CD4-positive, alpha-beta T cell treated with Interleukin-1 beta for 1 hour (primary cell): Measurements from ENCODE around the gene MEGF8.

Experiments used
- DNase-seq, 2 donors: peaks; one replicate each; pipeline ENCODE4 v3.0.0-alpha.2; 2020 to 2022

The MEGF8 gene

DNA sequence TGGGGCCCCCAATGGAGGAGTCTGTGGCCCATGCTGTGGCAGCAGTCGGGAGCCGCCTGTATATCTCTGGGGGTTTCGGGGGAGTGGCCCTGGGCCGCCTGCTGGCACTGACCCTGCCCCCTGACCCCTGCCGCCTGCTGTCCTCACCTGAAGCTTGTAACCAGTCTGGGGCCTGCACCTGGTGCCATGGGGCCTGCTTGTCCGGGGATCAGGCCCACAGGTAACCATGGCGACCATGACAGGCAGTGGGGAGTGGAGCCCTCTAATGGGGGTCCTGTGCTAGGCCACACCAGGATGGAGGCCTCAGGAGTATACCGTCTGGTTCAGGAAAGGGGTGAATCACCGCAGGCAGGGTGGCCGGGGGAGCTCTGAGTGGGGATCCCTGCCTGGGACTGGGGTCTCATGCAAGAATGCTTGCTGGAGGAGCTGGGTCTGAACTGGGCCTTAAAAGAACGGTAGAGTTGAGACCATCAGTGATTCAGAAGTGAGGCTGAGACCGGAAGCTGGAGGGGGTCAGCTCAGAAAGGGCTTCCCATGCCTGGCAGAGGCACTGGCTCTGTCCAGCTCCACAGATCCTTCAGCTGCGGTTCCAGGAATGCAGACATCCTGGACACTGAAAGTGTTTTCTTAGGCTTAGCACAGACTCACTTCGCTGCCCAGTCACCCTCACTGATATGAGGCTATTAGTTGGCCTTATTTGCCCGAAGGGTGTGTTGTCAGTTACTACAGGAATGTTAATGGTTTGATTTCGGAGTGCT, 35.5 kb downstream of the MEGF8 start:
- no peak for DNase-seq

DNA sequence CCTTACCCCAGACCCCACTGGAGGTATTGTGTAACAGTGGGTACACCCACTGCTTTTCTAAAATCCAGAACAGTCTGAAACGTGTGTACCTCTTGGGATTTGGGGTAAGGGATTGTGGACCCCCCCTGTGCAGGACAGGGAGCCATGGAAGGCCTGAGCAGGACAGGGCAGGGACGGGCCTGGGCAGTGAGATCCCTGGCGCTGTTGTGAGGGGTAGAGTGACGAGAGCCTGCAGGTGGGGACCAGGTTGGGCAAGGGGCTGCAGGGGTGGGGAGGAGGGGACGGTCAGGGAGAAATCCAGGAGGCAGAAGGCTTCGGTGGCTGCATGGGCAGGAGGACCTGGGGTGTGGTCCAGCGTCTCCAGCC, 36.1 kb downstream of the MEGF8 start:
- DNase-seq = no peak

DNA sequence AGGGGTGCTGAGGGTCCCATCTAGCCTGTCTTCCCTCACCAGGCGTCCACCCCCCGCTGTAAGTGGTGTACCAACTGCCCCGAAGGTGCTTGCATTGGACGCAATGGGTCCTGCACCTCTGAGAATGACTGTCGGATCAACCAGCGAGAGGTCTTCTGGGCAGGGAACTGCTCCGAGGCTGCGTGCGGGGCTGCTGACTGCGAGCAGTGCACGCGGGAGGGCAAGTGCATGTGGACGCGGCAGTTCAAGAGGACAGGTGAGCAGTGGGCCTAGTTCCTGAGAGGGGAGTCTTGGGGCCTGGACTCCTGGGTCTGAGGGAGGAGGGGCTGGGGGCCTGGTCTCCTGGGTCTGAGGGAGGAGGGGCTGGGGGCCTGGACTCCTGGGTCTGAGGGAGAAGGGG, 36.9 kb downstream of the MEGF8 start:
- DNase-seq = no peak

DNA sequence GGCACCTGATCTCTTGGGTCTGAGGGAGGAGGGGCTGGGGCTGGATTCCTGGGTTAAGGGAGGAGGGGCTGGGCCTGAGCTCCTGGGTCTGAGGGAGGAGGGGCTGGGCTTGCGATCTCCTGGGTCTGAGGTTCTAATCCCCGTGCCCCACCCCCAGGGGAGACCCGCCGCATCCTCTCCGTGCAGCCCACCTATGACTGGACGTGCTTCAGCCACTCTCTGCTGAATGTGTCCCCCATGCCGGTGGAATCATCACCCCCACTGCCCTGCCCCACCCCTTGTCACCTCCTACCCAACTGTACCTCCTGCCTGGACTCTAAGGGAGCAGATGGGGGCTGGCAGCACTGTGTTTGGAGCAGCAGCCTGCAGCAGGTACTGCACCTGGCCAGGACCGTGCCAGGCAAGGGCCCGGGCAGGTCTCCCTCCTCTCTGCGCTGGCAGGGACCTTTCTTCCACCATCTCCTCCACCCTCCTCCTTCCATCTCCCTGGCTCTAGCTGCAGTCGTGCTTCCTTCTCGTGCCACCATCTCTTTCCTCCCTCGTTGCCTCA, 37.5 kb downstream of the MEGF8 start:
- DNase-seq = no peak

DNA sequence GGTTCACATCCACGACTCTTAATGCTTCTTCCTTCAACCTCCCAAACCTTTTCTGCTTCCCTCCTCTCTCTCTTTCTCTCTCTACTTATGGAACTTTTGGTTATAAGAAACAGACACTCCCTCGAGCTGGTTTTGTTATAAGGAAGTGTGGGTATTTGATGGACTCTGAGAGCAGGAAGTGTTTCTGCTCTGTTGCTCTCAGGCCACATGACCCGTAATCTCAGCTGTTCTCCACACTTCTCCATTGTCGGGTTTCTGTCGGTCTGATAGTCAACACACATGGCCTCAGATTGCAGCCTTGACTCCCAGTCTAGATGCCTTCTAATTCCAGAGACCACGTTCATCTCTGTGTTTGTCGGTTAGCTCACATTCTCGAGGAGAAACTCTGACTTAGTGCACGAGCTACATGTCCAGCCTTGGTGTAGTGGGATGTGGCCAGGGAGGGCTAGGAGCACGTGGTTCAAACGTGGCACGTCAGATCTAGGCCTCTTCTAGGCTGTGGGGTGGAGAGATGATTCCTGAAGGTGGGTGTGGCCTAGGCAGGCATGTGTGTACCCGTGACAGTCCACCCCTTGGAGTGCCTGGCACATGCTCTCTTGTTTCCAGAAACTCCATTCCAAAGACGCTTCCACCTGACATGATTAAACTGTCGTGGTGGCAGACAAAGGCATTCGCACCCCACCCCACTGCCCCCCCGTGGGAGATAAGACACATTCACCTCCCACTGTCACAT, 38.3 kb downstream of the MEGF8 start:
- DNase-seq = peak in 1 of 2 donors; percentile 27

DNA sequence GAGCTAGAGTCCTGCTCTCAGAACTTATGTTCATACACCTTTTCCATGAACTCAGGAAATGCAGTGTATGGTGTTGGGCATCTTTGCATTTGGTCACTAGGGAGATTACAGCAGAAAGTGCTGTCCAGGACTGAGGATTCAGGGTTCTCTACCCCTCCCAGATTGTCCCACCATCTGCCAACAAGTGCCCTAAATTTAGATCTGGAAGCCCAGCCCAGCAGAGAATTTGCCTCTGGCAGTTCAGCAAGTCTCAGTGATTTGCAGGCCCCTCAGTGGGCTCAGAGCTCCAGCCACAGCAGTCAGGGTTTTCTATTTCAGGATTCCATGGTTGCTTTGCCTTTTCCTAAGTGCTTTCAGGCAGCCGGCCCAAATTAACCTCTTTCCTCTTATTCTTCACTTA, 41.2 kb downstream of the MEGF8 start:
- no peak for DNase-seq

DNA sequence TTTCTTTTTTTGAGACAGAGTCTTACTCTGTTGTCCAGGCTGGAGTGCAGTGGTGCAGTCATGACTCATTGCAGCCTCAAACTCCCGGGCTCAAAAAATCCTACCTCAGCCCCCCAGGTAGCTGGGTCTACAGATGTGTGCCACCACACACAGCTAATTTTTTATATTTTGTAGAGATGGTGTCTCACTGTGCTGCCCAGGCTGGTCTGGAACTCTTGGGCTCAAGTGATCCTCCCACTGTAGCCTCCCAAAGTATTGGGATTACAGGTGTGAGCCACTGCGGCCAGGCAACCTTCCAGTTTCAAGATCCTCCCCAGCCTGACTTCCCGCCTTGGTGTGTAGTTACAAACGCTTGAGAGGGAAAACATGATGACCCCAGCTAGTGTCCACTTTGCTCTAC, 42.5 kb downstream of the MEGF8 start:
- no peak for DNase-seq

DNA sequence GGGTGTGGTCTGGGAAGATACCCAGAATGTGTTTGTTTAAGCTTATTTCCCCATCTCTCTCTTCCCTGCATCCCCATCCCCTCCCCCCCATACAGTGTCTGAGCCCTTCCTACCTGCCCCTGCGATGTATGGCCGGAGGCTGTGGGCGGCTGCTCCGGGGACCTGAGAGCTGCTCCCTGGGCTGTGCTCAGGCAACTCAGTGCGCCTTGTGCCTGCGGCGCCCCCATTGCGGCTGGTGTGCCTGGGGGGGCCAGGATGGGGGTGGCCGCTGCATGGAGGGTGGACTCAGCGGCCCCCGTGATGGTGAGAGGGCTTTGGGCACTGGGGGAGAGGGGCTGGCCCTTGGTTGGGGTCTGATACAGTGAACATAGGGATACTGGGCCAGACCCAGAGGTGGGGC, 42.9 kb downstream of the MEGF8 start:
- DNase-seq = no peak

DNA sequence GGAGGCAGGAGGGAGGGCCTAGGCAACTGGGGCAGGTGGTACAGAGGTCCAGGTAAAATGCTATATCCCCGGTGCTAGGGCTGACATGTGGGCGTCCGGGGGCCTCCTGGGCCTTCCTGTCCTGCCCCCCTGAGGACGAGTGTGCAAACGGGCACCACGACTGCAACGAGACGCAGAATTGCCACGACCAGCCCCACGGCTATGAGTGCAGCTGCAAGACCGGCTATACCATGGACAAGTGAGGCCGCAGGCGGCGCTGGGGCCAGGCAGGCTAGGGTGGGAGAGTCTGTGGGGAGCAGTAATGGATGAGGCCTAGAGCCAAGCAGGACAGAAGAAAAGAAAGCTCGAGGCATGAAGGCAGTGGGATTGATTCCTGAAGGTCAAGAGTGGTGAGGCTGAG, 43.3 kb downstream of the MEGF8 start:
- no peak for DNase-seq

DNA sequence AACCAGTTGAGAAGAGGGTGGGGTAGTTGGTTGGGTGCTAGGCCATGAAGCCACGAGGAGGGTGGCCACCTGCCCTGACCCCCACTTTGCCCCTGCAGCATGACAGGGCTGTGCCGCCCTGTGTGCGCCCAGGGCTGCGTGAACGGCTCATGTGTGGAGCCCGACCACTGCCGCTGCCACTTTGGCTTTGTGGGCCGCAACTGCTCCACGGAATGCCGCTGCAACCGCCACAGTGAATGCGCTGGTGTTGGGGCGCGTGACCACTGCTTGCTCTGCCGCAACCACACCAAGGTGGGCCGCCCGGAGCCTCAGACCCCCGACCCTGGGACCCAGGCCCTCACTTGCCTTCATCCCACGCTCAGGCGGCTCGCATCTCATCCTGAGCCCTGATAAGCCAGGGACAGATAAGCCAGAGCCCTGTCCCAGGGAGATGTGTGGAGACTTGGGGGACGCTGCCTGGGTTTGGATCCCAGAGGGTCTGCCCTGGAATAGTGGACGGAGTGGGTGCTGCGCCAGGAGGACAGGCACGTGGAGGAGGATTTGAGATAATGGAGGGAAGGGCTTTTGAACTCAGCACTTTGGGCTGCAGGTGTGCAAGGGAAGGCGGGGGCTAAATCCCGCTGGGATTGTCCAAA, 44.1 kb downstream of the MEGF8 start:
- DNase-seq = no peak

DNA sequence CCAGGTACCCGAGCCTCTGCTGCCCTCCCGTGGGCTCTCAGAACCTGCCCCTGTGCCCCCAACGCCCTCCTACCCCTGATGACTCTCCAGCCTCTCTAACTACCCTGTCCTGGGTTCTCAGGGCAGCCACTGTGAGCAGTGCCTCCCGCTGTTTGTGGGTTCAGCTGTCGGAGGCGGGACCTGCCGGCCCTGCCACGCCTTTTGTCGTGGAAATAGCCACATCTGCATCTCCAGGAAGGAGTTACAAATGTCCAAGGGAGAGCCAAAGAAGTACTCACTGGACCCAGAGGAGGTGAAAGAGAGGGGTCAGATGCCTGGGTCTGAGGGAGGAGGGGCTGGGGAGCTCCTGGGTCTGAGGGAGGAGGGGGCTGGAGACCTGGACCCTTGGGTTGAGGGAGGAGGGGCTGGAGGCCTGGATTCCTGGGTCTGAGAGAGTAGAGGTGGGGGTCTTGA, 44.7 kb downstream of the MEGF8 start:
- no peak for DNase-seq

DNA sequence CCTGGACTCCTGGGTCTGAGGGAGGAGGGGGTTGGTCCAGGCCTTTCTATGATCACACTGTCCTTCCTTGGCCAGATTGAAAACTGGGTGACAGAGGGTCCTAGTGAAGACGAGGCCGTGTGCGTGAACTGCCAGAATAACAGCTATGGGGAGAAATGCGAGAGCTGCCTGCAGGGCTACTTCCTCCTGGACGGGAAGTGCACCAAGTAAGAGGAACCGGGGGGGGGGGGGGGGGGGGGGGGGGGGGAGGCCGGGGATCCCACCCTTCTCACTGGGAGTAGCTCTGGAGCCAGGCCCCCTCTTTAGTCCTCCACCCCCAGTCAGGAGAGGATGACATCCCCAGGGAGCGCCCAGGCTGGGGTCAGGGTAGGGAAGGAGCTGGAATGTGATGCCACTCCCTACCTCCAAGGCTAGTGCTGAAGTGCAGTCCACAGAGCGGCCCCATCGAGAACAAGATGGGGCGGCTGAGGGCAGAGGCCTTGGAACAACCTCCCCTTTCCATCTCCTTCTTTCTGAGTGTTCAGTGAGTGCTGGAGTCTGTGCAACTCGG, 45.3 kb downstream of the MEGF8 start:
- DNase-seq = no peak

DNA sequence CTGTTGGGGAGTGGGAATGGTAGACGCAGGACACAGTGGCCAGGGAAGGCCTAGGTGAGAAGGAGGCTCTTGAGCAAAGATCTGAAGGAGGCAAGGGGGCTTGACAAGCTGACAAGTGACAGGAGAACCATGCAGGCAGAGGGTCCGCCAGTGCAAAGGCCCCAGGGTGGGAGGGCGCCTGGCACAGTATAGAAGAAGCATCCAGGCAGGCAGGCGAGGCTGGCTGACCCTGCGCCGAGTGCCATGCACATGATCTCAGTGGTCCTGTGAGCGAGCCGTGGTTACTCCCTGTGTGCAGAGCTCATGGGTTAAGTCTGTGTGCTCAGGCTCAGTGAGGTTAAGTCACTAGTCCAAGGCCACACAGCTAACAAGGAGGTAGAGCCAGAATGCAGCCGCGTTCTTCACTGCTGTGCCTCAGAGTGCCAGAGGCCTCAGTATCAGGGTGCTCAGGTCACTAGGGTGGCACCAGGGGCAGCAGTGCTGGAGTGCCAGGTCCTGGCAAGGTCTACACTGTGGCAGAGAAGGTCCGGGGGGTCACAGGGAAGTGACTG, 49.5 kb downstream of the MEGF8 start:
- no peak for DNase-seq

DNA sequence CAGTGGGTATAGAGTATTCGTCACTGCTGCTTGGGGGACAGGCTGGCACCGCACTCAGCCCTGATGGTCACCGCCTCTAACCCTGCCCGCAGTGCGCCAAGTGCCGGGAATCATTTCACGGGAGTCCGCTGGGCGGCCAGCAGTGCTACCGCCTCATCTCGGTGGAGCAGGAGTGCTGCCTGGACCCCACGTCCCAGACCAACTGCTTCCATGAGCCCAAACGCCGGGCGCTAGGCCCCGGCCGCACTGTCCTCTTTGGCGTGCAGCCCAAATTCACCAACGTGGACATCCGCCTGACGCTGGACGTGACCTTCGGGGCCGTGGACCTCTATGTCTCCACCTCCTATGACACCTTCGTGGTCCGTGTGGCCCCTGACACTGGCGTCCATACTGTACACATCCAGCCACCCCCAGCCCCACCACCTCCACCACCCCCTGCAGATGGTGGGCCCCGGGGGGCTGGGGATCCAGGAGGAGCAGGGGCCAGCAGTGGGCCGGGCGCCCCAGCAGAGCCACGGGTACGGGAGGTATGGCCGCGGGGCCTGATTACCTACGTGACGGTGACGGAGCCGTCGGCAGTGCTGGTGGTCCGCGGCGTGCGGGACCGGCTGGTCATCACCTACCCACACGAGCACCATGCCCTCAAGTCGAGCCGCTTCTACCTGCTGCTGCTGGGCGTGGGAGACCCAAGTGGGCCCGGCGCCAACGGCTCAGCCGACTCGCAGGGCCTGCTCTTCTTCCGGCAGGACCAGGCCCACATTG, 50.2 kb downstream of the MEGF8 start:
- no peak for DNase-seq

DNA sequence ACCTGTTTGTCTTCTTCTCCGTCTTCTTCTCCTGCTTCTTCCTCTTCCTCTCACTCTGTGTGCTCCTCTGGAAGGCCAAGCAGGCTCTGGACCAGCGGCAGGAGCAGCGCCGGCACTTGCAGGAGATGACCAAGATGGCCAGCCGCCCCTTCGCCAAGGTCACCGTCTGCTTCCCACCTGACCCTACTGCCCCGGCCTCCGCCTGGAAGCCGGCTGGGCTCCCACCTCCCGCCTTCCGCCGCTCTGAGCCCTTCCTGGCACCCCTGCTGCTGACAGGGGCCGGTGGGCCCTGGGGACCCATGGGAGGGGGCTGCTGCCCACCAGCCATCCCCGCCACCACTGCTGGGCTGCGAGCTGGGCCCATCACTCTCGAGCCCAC, 50.7 kb downstream of the MEGF8 start:
- DNase-seq = no peak

DNA sequence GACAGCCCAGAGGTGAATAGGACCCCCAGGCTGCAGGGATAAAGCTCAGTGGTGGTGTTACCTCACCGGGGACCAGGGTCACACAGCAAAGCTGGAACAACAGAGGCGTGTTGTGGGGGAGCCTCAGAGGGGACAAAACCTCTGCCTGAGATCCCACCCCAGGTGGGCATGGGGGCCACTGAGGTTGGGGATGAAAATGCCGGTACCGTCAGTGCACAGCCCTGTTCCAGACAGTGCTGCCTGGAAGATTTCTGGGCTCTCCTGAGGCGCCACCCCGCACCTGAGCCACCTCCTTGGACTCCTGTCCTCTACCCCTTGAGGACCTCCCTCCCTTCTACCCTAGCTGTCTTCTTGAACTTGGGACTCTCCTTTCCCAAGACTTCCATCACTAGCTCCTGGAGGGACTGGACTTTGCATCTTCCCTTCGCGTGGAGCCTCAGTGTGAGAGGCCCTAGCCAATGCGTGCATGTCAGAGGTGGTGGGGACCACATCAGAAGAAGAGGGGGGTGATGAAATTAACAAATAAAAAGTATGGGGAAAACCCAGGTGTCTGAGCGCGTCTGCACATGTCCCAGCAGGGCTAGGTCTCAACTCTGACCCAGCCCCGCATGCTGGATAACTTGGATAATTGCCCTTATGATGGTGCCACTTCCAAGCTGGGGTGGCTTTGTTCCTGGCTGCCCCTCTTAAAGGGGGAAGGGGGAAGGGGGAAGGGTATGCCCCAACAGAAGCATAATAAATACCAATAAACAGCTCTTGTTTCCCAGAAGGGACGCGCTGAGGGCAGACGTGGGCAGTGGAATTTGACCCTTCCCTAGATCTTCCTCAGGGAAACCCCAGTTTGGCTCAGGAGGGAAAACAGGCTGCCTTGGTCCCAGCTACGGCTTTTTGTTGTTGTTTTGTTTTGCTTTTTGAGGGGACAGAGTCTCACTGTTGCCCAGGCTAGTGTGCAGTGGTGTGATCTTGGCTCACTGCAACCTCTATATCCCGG, 53.1 kb downstream of the MEGF8 start:
- no peak for DNase-seq

DNA sequence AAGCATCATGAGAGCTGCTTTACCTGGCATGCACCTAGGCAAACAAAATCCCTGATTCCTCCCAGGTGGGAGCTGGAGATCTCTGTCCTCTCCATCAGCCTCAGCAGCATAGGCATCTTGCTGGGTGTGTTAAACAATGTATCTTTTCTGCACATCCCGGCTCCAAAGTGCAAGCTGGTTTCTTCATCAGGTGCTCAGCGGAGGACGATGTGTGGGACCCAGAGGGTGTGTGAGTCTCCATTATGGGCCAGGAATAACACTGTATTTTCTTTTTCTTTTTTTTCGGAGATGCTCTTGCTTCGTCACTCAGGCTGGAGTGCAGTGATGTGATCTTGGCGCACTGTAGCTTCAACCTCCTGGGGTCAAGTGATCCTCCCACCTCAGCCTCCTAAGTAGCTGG, 54.7 kb downstream of the MEGF8 start:
- no peak for DNase-seq

DNA sequence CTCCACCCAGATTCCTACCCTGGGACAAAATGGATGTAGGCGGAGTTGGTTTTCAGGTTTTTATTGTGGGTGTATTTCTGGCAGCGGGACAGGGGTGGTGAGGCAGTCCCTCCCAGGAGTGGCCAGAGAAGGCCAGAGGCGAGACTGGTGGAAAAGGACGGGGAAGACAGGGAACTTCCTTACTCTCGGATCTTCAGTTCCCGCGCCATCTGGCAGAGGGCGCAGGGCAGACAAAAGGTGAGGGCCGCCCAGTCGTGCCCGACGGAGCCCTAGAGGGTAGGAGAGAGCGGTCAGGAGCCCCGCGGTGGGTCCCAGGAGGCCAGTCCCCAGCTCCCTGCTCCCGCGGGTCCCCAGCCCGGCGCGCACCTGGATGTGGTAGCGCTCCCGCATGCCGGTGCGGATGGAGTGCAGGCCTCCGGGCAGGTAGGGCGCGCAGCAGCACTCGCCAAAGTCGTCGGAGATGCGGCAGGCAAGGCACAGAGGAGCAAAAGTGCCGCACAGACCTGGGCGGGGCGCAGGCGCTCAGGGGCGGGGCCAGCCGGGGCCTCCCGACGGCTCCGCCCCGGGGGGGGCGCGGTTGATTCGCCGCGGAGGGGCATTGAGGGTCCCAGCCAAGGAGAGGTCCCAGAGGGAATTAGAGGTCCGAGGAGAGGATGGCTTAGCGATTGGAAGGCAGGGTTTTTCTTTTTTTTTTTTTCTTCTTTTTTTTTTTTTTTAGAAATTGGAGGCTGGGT, 61.7 kb downstream of the MEGF8 start:
- DNase-seq = peak; percentile 67 to 72

DNA sequence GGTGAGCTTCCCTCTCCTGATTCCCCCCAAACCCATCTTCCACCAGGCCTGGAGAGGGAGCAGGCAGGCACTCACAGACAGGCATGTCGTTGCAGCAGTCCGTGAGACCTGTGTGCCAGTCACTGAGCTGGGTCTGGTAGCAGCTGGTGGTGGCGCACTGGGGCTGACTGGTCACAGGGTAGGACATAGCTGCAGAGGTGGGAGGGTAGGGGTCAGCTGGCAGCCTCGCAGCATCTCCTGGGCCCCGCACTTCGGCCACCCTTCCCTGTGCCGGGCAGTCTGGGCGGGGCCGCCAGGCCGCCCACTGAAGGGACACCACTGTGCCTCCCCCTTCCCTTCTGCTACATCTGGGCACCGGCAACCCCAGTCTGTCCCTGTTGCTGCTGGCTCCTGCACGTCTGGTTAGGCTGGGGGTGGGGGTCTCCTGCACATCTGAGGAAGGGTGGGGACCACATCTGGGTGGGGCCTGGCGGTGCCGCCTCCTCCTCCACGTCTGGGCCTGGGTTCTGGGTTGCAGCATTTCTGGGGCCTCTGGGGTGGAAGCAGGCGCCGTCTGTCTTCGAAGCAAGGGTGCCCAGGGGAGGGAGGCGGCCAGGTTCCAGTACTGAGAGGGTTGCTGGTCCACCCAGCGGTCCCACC, 63.5 kb downstream of the MEGF8 start:
- DNase-seq = no peak

DNA sequence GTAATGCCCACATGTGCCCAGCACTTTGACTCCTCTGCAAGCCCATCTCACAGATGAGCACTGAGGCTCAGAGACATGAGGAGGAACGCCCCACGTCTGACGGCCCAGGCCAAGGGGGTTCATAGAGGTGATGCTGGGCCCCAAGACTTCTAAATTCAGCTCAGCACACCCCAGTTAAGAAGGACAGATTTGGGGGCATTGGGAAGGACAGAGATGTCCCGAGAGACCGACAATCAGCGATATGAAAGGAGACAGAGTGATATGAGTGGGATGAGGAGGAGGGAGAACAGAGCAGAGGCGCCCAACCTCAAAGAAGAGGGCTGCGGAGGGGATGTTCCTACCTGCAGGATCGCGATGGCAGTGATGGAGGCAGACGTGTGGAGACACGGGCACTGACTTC, 64.5 kb downstream of the MEGF8 start, which contains the start of gene CNFN:
CNFN (minus strand) TSS at position 399 of the 400 bp plus-strand sequence. CDS start 1,260 bp downstream, outside the sequence.
- no peak for DNase-seq
